ENCODE results near the gene GALP. TPM values are rescaled to one million over a fixed set of nuclear protein-coding genes. Genes with fewer than 3 reads are reported as not detected.
A peak's percentile ranks its signal among the peaks of the same experiment; 100 is the strongest.

The GALP gene
- total and polyA plus RNA-seq, 2 donors (not counting 3 experiments of a cell fraction or from before 2014, with no cell fraction given): not detected

- dilution Hi-C loops (cut with MboI; ENCODE audit: extremely low pct_ligation_motif_present, low sequenced_read_pairs) (no loop called here), intact Hi-C loops (cut with micrococcal nuclease) (loop anchor here (1.0 to 2.0 kb wide), 5 partner anchors 13 to 175 kb away; partner anchors contain the start of gene ZNF787)
- peak within 1 kb of the TSS; percentile 93 for H2AFZ ChIP-seq (ENCODE audit: low read depth, low read length)
- no peaks in the 10 kb centered on the region for H3K9me3 ChIP-seq (replicated peaks; ENCODE audit: control insufficient read depth, insufficient read depth, low read length)
- H3K27ac ChIP-seq (ENCODE audit: insufficient read depth, low read depth, low read length): peak within 1 kb of the TSS; percentile 61
- peak within 1 kb of the TSS; percentile 57 to 73 (median 70) for H3K4me3 ChIP-seq (replicated peaks in 1 of 3; ENCODE audit: insufficient read depth in 1 of 3, low read depth in 1 of 3, low read length in 3 of 3)
- ChIA-PET POLR2A (interaction anchor here (0.6 to 1.5 kb wide), 3 partner anchors 13 to 448 kb away, joined by 3 to 10 read pairs (median 3); no protein-coding TSS in a partner anchor), CTCF (interaction anchor here (0.8 to 3.1 kb wide), 10 partner anchors 9 to 192 kb away, joined by 3 to 18 read pairs (median 6); partner anchors contain the start of gene ZNF787)
- peaks cover 10% of the 10 kb centered on the region for H3K4me1 ChIP-seq (ENCODE audit: control insufficient read depth, extremely low read depth, insufficient read depth, low read length)
- peak within 1 kb of the TSS; percentile 53 for H3K9ac ChIP-seq (replicated peaks; ENCODE audit: extremely low read depth, insufficient read depth, low read length)
- TF ChIP-seq MAX (IDR thresholded peaks at IDR 0.05; ENCODE audit: insufficient read depth, insufficient read length) (peak; percentile 16), POLR2A (IDR thresholded peaks at IDR 0.05; ENCODE audit: low read depth, low read length) (peak; percentile 59), FOS (IDR thresholded peaks at IDR 0.05; ENCODE audit: borderline replicate concordance, insufficient read depth, low read length) (no peak)
- peak within 1 kb of the TSS; percentile 86 for H3K4me2 ChIP-seq (ENCODE audit: insufficient read depth, low read length)
- H3K79me2 ChIP-seq (ENCODE audit: control insufficient read depth, insufficient read depth, low read length): peaks cover 22% of the 10 kb centered on the region
- no TSS peak for BruUV-seq (replicated peaks)
- FAIRE-seq (peak; percentile 99), DNase-seq (ENCODE audit: low read depth, low spot score) (peak; percentile 100)
- no peaks in the 10 kb centered on the region for H3K36me3 ChIP-seq (ENCODE audit: control insufficient read depth in 2 of 2, extremely low read depth in 1 of 2, insufficient read depth in 2 of 2, low read length in 2 of 2)
- no peaks in the 10 kb centered on the region for H3K27me3 ChIP-seq (ENCODE audit: control insufficient read depth in 2 of 2, insufficient read depth in 2 of 2, low read length in 2 of 2)
- H4K20me1 ChIP-seq (replicated peaks; ENCODE audit: control insufficient read depth, extremely low read depth, insufficient read depth, low read length): no peaks in the 10 kb centered on the region
- H3K9me1 ChIP-seq (replicated peaks; ENCODE audit: control insufficient read depth, extremely low read depth, insufficient read depth, low read length): no peaks in the 10 kb centered on the region
Measured at GRCh38 chr19:56140583-56141416, 35.0 kb upstream of the GALP start, which contains the start of gene ZNF444. Gene ZNF444 (plus strand): TSS chr19:56141287. CDS start chr19:56146912, 5,625 bp downstream.

DNA sequence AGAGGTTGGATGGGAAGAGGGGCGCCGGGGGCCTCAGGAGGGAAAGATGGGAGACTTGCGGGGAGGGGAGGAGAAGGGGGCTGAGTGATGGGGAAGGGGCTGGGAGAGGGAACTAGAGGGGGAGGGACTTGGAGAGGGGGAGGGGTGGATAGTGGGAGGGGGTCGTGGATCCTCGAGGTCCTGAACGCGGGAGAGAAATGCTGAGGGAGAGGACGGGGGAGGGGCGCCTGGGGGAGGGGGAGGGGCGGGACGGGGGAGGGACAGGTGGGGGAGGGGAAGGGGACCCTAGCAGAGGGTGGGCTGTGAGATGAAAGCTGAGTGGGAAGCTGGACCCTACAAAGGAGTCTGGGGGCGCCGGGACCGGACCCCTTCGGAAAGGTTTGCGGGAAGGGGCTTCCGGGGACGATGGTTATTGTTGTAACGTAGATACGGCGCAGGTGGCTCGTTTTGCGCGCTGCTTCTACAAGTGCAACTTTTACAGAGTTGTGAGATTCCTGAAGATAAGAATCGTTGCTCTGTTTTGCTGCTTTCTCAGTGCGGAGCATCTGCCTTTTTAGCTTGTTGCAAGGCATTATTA, 34.3 kb upstream of the GALP start:
- H3K9ac ChIP-seq (replicated peaks; ENCODE audit: extremely low read depth, insufficient read depth, low read length): peak overlapping the region; percentile 53
- peaks cover 0 to 4% of the 10 kb centered on the region in 2 experiments for H3K36me3 ChIP-seq (ENCODE audit: control insufficient read depth in 2 of 2, extremely low read depth in 1 of 2, insufficient read depth in 2 of 2, low read length in 2 of 2)
- no peaks in the 10 kb centered on the region for H3K27me3 ChIP-seq (ENCODE audit: control insufficient read depth in 2 of 2, insufficient read depth in 2 of 2, low read length in 2 of 2)
- no peaks in the 10 kb centered on the region for H3K9me1 ChIP-seq (replicated peaks; ENCODE audit: control insufficient read depth, extremely low read depth, insufficient read depth, low read length)
- TF ChIP-seq JUN (IDR thresholded peaks at IDR 0.05; ENCODE audit: borderline replicate concordance, insufficient read depth, insufficient read length, low read depth) (no peak), MAX (IDR thresholded peaks at IDR 0.05; ENCODE audit: insufficient read depth, insufficient read length) (no peak), MYC (IDR thresholded peaks at IDR 0.05; ENCODE audit: low read depth, low read length) (no peak)
- ChIA-PET POLR2A (interaction anchor here (0.6 to 1.5 kb wide), 3 partner anchors 12 to 448 kb away, joined by 3 to 10 read pairs (median 3); no protein-coding TSS in a partner anchor), CTCF (interaction anchor here (0.8 to 3.1 kb wide), 8 partner anchors 9 to 168 kb away, joined by 3 to 18 read pairs (median 8); partner anchors contain the start of gene ZNF787)
- intact Hi-C loops (cut with micrococcal nuclease) (loop anchor here (1.0 to 2.0 kb wide), 3 partner anchors 12 to 31 kb away; no protein-coding TSS in a partner anchor), dilution Hi-C loops (cut with MboI; ENCODE audit: extremely low pct_ligation_motif_present, low sequenced_read_pairs) (no loop called here)
- no peak overlapping the region for H3K27ac ChIP-seq (ENCODE audit: insufficient read depth, low read depth, low read length)
- peak overlapping the region; percentile 86 for H3K4me2 ChIP-seq (ENCODE audit: insufficient read depth, low read length)
- H2AFZ ChIP-seq (ENCODE audit: low read depth, low read length): peak overlapping the region; percentile 23
- H3K4me3 ChIP-seq (replicated peaks in 1 of 3; ENCODE audit: insufficient read depth in 1 of 3, low read depth in 1 of 3, low read length in 3 of 3): peak overlapping the region; percentile 45 to 73 (median 70)
- no peaks in the 10 kb centered on the region for H3K9me3 ChIP-seq (replicated peaks; ENCODE audit: control insufficient read depth, insufficient read depth, low read length)
- peaks cover 10% of the 10 kb centered on the region for H3K4me1 ChIP-seq (ENCODE audit: control insufficient read depth, extremely low read depth, insufficient read depth, low read length)
- BruUV-seq (replicated peaks): no TSS peak
- H4K20me1 ChIP-seq (replicated peaks; ENCODE audit: control insufficient read depth, extremely low read depth, insufficient read depth, low read length): no peaks in the 10 kb centered on the region
- no peak for DNase-seq (ENCODE audit: low read depth, low spot score)
- FAIRE-seq: peak; percentile 73
- peaks cover 22% of the 10 kb centered on the region for H3K79me2 ChIP-seq (ENCODE audit: control insufficient read depth, insufficient read depth, low read length)
